Measurements from ENCODE around the gene IGFALS.

DNA sequence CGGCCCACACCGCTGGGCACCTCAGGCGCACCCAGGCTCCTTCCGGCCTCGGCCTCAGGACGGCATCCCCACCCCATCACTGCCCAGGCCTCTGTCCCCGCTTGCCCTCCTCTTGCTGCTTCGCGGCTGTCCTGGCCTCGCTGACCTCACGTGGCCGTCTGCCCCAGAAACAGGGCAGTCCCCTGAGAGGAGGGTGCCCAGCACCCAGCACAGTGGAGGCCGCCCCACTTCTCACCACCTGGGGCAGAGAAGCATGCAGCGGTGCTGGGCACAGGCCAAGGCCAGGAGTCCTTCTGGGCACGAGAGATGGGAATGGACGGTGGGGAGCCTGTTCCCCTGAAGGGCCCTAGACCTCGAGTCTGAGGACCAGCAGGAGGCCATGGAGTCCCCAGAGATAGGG lies 24.2 kb upstream of the IGFALS start:
- TF ChIP-seq, protein P1, sequence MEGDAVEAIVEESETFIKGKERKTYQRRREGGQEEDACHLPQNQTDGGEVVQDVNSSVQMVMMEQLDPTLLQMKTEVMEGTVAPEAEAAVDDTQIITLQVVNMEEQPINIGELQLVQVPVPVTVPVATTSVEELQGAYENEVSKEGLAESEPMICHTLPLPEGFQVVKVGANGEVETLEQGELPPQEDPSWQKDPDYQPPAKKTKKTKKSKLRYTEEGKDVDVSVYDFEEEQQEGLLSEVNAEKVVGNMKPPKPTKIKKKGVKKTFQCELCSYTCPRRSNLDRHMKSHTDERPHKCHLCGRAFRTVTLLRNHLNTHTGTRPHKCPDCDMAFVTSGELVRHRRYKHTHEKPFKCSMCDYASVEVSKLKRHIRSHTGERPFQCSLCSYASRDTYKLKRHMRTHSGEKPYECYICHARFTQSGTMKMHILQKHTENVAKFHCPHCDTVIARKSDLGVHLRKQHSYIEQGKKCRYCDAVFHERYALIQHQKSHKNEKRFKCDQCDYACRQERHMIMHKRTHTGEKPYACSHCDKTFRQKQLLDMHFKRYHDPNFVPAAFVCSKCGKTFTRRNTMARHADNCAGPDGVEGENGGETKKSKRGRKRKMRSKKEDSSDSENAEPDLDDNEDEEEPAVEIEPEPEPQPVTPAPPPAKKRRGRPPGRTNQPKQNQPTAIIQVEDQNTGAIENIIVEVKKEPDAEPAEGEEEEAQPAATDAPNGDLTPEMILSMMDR (IDR thresholded peaks at IDR 0.05; ENCODE audit: insufficient read depth, low read length, poor library complexity, severe bottlenecking): no peak
- TF ChIP-seq EZH2phosphoT487 (conservative IDR thresholded peaks at IDR 0.05; ENCODE audit: low read length): no peak
